ENCODE results near the gene HEATR5A.
"Not testable (repeated sequence)": the region's sequence is repeated elsewhere in the genome, so short reads cannot be mapped to it uniquely, and the experiment has no call there.

The HEATR5A gene

GRCh38 chr14:31326111-31326510 lies 94.2 kb downstream of the HEATR5A start:
- DNase-seq (ENCODE audit: low spot score), result no peak

GRCh38 chr14:31323419-31323818 lies 96.9 kb downstream of the HEATR5A start:
- DNase-seq (ENCODE audit: low spot score), result no peak

- no peak for DNase-seq (ENCODE audit: low spot score)
These were observed 99.2 kb downstream of the HEATR5A start for GRCh38 chr14:31320922-31321766.

- no peak for DNase-seq (ENCODE audit: low spot score)
These were observed 100.1 kb downstream of the HEATR5A start for GRCh38 chr14:31320216-31320615.

- DNase-seq (ENCODE audit: low spot score), result no peak
These were observed 100.6 kb downstream of the HEATR5A start for GRCh38 chr14:31319701-31320100.

- no peak for DNase-seq (ENCODE audit: low spot score)
These were observed 107.4 kb downstream of the HEATR5A start for GRCh38 chr14:31312934-31313333.

- not testable (repeated sequence) for DNase-seq (ENCODE audit: low spot score)
These were observed 108.0 kb downstream of the HEATR5A start for GRCh38 chr14:31312370-31312769.

- no peak for DNase-seq (ENCODE audit: low spot score)
These were observed 112.7 kb downstream of the HEATR5A start for GRCh38 chr14:31307618-31308017.

GRCh38 chr14:31307198-31307597 lies 113.2 kb downstream of the HEATR5A start:
- no peak for DNase-seq (ENCODE audit: low spot score)

GRCh38 chr14:31303654-31304053 lies 116.7 kb downstream of the HEATR5A start:
- DNase-seq (ENCODE audit: low spot score), result no peak

GRCh38 chr14:31300883-31301282 lies 119.5 kb downstream of the HEATR5A start:
- DNase-seq (ENCODE audit: low spot score), result no peak

- no peak for DNase-seq (ENCODE audit: low spot score)
These were observed 120.1 kb downstream of the HEATR5A start for GRCh38 chr14:31300296-31300695.

GRCh38 chr14:31297701-31298344 lies 122.5 kb downstream of the HEATR5A start:
- DNase-seq (ENCODE audit: low spot score), result peak; percentile 8

GRCh38 chr14:31297112-31297511 lies 123.2 kb downstream of the HEATR5A start:
- no peak for DNase-seq (ENCODE audit: low spot score)

- no peak for DNase-seq (ENCODE audit: low spot score)
These were observed 125.5 kb downstream of the HEATR5A start for GRCh38 chr14:31294746-31295405.

GRCh38 chr14:31292937-31293616 lies 127.3 kb downstream of the HEATR5A start:
- DNase-seq (ENCODE audit: low spot score), result no peak

GRCh38 chr14:31291210-31291609 lies 129.1 kb downstream of the HEATR5A start:
- DNase-seq (ENCODE audit: low spot score), result no peak

- DNase-seq (ENCODE audit: low spot score), result no peak
These were observed 132.9 kb downstream of the HEATR5A start for GRCh38 chr14:31287294-31287972.

- DNase-seq (ENCODE audit: low spot score), result no peak
These were observed 133.7 kb downstream of the HEATR5A start for GRCh38 chr14:31286456-31287293.

- no peak for DNase-seq (ENCODE audit: low spot score)
These were observed 136.6 kb downstream of the HEATR5A start for GRCh38 chr14:31283578-31284252.
